A204.1 (cell line): Measurements from ENCODE around the gene FUT8.
"Not testable (repeated sequence)": the region's sequence is repeated elsewhere in the genome, so short reads cannot be mapped to it uniquely, and the experiment has no call there.

Source experiments
- FAIRE-seq: peaks from 2 replicates; lab custom pipeline; 2012; peaks lifted over from hg19 to GRCh38; lab: Jason Lieb, UNC

FUT8 gene

DNA sequence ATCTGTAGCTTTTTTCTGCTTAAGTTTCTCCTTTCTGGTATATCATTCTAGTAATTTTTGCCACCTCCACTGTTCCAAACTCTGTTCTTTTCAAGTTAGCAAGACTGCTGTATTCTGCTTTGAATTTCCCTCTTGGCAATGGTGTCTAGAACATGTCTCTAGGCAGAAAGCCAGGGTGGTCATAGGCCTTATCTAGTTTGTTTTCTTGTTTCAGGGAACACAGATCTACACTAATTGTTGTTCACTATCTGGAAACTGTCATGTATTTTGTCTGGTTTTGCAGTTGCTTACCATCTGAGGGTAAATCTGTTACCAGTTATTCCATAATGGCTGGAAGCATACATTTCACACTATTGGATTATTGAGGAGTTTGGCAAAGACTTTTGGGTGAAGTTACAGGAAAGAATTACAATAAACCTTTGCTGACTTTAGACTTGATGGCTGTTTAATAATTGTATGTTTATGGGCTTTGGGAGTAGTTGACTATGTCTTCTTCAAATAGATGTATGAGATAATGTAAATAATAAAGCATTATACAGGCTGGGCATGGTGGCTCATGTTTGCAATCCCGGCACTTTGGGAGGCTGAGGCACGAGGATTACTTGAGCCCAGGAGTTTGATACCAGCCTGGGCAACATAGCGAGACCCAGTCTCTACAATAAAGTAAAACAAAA, 41.4 kb downstream of the FUT8 start:
- FAIRE-seq: no peak

DNA sequence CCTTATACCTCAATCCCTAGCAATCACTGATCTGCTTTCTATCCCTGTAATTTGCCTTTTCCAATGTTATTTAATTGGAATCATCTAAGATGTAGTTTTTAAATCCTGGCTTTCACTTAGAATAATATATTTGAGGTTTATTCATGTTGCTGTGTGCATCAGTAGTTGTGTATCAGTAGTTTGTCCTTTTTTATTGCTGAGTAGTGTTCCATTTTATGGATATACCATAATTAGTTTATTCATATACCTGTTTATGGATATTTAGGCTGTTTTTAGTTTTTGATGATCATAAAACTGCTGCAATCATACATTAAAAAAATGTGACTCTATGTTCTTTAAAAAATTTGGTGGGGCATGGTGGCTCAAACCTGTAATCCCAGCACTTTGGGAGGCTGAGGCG, 43.7 kb downstream of the FUT8 start:
- no peak for FAIRE-seq

DNA sequence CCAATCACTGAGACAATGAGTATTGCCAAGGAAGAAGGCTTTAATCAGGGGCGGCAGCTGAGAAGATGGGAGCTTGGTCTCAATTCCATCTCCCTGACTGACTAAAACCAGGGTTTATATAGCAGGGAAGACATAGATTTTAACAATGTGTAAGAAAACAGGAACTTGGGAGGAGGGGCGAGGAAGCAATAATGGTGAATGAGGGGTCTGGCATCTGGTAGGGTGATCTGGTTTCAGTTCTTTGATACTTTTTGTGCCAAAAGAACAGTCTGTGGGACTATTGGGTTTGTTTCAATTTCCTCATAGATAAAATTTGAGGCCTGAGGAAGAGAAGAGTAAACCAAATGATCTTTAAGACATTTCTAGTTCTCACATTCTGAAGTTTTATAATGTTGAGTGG, 49.2 kb downstream of the FUT8 start:
- FAIRE-seq: no peak

DNA sequence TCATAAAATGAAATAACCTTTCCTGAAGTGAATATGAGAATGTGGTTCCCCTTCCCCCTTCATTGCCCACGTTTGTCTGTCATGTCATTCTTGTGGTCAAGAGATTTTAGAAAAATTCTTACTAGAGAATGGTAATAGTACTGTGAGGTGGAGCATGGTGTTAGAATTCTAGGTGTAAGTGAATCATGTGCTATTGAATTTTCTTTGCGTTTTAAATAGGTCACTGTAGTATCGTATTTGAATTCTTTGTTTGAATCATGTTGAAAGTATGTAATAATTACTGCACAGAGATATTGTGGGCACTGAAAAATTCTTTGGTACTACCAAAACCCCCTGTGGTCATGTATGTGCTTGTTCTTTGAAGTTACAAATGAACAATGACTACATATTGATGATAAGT, 49.9 kb downstream of the FUT8 start:
- FAIRE-seq: no peak

DNA sequence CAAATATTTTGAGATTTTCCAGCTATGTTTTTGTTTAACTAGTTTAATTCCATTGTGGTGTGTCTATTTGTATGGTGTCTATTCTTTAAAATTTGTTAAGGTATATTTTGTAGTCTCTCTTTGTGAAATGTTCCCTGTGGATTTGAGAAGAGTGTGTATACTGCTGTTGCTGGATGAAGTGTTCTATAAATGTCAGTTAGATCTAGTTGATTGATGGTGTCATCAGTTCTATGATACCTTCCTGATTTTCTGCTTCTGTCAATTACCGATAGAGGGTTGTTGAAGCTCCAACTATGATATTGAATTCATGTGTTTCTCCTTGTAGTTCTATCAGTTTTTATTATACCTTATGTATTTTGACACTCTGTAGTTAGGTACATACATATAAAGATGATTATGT, 53.1 kb downstream of the FUT8 start:
- FAIRE-seq: no peak

DNA sequence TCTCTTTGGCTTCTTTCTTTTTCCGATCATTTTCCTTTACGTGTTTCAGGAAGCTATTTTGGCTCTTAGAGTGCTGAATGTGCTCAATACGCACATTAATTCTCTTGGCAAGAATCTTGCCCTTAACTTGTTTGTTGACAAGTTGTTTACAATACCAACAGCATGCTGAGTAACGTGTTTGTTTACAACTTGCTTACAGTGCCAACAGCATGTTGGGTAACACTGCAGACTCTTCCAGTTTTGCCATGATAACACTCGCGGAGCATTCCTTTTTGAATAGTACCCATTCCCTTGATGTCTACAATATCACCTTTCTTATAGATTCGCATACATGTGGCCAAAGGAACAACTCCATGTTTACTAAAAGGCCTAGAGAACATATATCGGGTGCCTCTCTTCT, 55.4 kb downstream of the FUT8 start:
- FAIRE-seq: not testable (repeated sequence)

DNA sequence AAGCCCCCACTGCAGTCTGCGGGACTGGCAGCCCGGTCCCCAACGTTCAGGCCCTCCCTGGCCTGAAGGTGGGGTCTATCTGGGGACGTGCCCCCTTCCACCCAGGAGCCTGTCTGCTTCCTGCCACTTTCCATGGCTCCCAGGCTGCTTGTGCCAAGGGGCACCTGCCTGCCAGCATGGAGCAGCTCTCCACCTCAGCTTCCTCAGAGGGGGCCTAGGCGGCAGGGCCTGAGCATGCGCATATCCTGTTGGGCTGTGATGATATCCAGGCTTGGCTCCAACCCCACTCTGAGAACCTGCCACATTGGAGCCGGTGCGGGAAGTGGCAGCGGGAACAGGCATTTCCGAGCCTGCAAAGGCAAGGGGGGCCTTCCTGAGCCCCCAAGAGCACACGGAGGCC, 57.4 kb downstream of the FUT8 start:
- no peak for FAIRE-seq

DNA sequence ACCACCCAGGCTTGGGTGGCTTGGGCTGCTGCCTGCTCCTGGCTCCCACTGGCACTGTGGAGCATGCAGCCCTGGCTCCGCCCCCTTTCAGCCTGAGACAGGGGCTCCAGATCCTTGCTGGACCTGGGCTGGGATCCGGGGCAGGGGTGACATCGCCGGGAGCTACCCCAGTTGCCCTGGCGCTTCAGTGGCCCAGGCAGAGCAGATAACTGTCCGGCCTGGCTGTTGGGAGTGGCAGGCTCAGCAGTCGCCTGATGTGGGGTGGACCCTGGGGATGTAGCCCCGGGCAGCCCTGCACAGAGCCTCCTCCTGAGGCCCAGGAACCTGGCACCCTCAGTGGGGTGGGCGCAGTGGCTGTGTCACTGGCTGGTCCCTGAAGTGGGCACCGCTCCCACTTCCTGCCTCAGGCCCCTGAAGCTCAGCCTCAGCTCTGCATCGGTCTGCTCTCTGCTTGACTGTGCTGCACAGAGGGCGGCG, 57.9 kb downstream of the FUT8 start:
- FAIRE-seq: no peak

DNA sequence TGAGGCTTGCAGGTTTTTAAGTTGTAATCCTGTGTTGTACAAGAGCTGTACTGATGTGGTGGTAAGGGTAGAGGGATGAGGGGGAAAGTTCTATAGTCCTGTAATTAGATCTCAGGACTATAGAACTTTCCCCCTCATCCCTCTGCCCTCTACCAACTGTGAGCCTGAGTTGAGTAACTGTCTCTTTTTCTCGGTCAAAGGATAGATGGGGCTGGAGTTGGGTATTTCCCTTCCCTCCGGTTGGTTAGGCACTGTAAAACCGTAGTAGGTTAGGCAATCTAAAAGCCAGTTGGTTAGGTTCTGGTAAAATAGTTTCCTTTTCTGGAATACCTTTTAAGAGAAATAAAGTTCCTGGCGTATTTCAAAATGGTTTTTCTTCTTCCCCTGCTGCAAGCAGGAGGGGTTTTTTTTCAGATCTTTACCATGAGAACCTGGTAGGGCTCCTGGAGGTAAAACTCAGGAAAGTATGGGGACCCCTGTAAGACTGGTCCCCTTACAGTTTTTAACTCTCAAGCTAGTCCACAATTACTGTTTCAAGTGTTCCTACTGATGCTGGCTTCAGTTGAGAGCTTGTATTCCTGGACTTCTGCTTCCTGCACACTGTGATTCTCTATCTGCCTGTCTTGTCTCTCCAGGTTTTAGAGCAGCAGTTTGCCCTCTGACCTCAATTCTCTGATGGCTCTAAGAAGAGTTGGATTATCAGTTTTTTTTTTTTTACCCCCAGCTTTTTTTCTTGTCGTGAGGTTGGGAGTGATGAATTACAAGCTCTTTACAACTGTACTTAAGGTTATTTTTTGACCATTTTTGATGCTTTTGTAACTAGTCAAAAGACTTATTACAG, 58.7 kb downstream of the FUT8 start:
- FAIRE-seq: no peak

DNA sequence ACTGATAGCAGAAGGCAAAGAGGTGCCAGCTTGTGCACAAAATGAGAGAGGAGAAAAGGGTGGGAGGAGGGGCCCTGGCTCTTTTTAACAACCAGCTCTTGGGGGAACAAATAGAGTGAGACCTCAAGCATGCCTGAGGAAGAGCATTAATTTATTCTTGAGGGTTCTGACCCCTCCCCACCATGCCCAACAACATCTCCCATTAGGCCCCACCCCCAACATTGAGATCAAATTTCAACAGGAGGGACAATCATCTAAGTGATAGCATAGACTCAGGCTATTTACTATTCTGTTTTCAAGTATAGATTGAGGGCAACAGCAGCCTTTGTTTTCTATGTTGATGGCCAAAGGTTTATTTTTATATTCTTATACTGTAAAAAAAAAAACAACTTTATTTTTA, 59.7 kb downstream of the FUT8 start:
- no peak for FAIRE-seq

DNA sequence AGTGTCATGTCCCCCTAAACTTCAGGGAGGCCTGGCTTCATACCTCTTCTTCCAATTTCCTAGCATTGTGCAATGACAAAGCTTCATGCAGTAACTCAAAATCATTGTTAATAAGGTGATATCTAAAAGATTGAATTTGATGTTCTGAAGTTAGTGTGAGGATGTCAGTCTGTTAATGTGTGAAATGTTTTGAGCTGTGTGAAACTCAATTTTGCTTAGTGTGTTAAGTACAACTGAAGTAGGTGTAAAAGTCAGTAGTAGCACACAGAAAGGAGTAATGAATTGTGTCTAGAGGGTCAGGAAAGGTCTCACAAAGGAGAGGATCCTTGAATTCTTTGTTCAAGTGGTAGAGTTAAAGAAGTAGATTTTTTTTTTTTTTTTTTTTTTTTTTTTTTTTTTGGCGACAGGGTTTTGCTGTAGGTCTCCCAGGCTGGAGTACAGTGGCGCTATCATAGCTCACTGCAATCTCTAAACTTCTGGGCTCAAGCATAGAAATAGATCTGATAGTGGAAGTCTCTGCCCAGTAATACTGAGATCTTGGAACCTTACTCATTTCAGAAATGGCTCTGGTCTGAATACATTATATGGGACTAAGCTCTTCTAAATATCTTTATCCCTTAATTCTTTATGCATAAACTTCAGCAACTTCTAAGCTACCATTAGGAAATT, 63.9 kb downstream of the FUT8 start:
- no peak for FAIRE-seq

DNA sequence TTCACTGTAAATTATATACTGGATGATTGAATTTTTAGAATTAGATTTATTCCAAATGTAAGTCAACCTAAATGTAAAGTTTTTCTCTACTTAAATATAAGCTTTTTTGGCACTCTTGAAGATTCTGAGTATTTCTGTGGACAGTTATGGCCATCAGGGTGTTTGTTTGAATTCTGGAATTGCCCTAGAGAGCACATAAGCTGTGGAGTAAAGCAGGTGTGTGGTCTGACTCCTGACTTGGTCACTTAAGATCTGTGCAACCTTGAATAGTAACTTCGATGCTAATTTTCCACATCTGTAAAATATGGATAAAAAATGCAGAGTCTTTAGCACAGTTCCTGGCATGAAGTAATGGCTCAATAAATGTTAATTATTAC, 64.4 kb downstream of the FUT8 start:
- no peak for FAIRE-seq

DNA sequence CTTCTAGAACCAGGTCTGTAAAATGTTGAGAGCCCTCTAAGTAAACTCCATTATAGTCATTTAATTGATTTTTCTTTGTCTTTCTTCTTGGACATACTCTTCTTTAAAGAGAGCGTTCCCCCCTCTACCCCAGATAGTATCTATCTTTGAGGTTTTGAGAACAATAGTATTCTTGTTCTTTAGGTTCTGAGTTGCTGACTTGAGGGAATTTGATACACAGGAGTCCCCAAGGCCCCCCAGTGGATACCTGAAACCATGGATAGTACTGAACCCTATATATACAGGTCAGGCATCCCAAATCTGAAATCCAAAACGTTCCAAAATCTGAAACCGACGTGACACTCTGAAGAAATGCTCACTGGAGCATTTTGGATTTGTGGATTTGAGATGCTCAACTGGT, 65.5 kb downstream of the FUT8 start:
- FAIRE-seq: no peak

DNA sequence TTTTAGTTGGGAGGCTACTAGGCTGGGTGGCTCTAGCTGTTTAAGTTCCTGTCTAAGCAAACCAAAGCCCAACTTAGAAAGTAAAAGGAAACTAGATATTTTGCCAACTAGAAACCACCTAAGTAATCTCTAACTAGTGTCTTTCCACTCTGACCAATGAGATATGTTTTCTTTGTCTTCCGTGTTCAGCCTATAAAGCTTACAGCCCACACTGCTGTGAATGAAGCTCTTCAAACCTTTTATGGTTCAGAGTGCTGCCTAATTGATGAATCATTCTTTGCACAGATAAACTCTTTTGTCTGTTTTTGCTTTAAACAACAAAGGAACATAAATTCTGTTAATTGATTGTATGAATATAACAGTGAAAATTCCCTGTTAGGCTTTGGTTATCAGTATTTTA, 66.1 kb downstream of the FUT8 start:
- FAIRE-seq: no peak

DNA sequence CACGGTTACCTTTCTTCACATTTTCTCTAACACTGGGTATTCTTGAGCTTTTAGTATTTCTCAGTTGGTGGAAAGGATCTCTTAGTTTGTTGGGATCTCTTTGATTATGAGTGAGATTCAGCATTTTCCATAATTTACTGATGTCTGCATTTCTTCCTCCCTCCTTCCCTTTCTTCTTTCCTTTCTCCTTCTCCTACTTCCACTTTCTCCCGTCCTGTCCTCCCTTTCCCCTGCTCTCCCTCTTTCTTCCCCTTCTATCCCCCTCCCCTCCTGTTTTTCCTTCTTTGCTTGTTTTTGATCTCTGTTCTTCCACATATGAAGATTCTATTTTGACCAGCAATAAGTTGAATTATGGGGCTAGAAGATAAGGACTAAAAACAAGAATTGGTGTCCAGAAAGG, 66.9 kb downstream of the FUT8 start:
- FAIRE-seq: no peak

DNA sequence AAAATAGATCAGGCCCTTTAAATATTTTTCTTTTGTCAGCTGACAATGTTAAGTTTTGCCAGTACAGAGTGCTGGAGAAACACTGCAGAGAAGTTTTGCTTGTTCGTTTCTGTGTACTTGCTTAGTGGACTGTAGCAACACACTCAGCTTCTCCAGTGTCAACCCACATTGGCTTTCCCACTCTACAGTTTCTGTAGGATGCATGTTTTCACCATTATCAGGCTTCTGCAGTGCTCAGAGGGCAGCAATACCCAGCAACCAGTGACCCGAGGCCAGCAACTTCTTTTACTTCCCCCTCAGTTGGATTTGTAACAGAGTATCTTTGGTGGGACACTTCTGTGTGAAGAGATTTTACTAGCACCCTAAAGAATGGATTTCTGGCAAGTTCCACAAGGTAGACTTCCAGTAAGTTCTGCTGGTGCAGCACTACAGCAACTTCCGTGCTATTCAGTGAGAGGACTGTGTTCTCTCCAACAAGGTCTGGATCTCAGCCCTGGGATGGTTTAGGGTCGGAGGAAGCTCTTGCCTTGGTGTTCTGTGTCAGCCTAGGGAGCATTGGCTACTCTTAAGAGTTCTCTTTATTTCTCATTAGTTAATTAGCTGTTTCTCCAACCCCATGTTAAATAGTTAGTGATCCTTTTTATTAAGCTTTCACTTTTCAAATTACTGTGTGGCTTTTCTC, 70.4 kb downstream of the FUT8 start:
- FAIRE-seq: no peak

DNA sequence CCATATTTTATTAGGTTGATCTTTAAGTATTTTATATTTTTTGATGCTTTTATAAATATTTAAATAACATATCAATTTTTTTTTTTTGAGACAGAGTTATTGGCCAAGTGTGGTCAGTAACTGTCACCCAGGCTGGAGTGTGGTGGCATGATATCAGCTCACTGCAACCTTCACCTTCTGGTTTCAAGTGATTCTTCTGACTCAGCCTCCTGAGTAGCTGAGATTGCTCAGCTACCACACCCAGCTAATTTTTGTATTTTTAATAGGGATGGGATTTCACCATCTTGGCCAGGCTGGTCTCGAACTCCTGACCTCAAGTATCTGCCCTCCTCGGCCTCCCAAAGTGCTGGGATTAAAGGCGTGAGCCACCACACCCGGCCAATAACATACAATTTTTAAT, 71.1 kb downstream of the FUT8 start:
- FAIRE-seq: no peak

DNA sequence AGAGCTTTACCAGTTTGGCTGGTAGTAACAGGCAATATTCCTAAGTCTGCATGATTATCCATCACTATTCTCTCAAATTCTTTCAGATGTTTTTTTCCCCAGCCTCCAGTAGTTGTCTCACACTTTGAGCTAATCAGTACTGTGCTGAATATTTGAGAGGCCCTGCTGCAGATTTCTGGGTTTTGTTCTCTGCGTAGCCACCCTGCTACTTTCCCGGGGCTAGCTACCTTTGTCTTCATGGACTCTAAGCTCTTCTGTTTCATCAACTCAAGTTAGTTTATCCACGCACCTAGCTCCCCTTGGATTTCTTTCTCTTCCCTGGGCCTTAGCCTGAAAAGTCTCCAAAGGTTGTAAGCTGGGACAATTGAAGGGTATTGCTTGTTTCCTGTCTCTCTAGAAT, 73.0 kb downstream of the FUT8 start:
- FAIRE-seq: no peak

DNA sequence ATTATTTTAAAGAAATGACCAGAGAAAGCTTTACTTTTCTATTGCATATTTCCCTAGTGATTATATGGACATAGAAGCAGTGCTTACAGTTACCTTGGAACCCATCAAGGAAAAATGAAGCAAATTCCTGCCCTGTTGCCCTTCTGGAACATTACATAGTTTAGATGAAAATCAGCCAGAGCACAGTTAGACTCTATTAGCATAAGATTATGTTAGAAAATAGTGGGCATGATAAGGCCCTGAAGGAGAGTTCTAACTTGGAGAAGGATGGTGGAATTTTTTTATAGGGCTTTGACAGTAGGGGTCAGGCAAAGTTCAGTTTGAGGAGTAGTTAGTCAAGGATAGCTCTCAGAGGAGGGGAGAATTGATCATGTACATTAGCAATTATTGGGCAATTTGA, 74.3 kb downstream of the FUT8 start:
- FAIRE-seq: no peak

DNA sequence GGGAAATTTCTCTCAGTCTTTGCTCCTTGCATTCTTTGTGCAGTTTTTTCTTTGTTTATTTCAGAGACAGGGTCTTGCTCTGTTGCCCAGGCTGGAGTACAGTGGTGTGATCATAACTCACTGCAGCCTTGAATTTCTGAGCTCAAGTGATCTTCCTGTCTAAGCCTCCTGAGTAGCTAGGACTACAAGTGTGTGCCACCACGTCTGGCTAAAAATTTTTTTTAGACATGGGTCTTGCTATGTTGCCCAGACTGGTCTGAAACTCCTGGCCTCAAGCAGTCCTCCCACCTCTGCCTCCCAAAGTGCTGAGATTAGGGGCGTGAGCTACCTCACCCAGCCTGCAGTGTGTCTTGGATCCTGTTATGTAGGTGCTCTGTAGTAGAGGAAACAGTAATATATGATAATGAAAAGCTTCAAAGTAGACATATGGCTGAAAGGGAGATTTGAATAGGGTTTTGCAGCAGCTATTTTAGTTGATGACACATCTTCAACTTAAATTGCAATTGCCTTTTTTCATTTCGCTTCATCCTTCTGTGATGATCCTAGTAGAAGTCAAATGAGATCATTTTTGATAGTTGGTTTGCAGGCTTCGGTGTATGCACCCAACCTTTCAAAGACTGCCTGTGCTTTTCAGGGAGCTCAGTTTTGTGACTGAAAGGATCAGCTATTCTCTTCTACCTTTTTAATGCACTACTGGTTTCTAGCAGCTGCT, 75.4 kb downstream of the FUT8 start:
- FAIRE-seq: no peak

DNA sequence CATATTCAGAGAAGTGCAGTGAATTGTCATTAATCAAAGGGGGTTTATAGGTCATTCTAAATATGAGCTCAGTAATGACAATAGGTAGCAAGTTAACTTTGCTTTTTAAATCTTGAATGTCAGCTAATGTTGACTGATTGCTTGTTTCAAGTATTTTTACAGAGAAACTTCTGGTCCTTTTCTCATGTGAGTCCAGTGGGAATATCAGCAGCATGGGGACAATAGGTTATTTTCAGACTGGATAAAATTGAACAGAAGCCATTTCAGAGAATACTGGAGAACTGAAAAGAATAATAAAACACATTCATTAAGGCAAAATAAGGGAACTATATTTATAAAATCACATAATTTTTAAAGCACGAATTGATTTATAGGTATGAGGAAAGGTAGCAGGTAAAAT, 78.7 kb downstream of the FUT8 start:
- FAIRE-seq: no peak

DNA sequence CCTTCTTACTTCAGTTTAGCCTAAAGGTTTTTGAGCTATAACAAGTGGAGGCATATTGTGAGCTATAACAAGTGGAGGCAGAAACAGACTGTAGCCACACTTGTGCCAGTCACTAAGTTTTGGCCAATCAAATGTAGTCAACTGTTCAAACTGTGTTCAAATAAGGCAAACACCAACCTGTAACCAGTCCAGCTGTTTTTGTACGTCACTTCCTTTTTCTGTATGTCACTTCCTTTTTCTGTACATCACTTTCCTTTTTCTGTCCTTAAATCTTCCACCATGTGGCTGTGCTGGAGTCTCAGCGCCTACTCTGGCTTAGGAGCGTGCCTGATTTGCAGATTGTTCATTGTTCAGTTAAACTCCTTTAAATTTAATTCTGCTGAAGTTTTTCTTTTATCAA, 79.7 kb downstream of the FUT8 start:
- FAIRE-seq: no peak
